Suppressor macrophage treated with lipopolysaccharide for 1 hour (primary cell): ENCODE results near the gene NOS1.
"Not testable (repeated sequence)": the region's sequence is repeated elsewhere in the genome, so short reads cannot be mapped to it uniquely, and the experiment has no call there.

Experiments used
- DNase-seq, 3 donors: peaks; one replicate each; pipeline ENCODE4 v3.0.0-alpha.2; 2020 to 2022

Gene NOS1

GRCh38 chr12:117243488-117243887 is 117.9 kb downstream of the NOS1 start:
- no peak for DNase-seq

- no peak for DNase-seq
These were observed 119.7 kb downstream of the NOS1 start for GRCh38 chr12:117241697-117242096.

GRCh38 chr12:117240081-117240755 is 121.2 kb downstream of the NOS1 start:
- DNase-seq = no peak

GRCh38 chr12:117236456-117237001 is 124.9 kb downstream of the NOS1 start:
- peak; percentile 69 to 91 (median 79) for DNase-seq

- no peak for DNase-seq
These were observed 126.2 kb downstream of the NOS1 start for GRCh38 chr12:117235261-117235660.

GRCh38 chr12:117234441-117234840 is 127.0 kb downstream of the NOS1 start:
- DNase-seq = no peak

- no peak for DNase-seq
These were observed 129.7 kb downstream of the NOS1 start for GRCh38 chr12:117231750-117232149.

- DNase-seq = no peak
These were observed 133.2 kb downstream of the NOS1 start for GRCh38 chr12:117228239-117228638.

- no peak for DNase-seq
These were observed 134.3 kb downstream of the NOS1 start for GRCh38 chr12:117227000-117227653.

GRCh38 chr12:117226505-117226904 is 134.9 kb downstream of the NOS1 start:
- DNase-seq = no peak

- no peak for DNase-seq
These were observed 136.2 kb downstream of the NOS1 start for GRCh38 chr12:117225179-117225578.

- DNase-seq = not testable (repeated sequence)
These were observed 140.5 kb downstream of the NOS1 start for GRCh38 chr12:117220947-117221346.

GRCh38 chr12:117218149-117218548 is 143.3 kb downstream of the NOS1 start:
- no peak for DNase-seq

- DNase-seq = no peak
These were observed 144.7 kb downstream of the NOS1 start for GRCh38 chr12:117216686-117217085.

GRCh38 chr12:117214797-117215196 is 146.6 kb downstream of the NOS1 start:
- DNase-seq = peak in 1 of 3 donors; percentile 6

- DNase-seq = no peak
These were observed 148.1 kb downstream of the NOS1 start for GRCh38 chr12:117213295-117213808.

GRCh38 chr12:117212563-117213190 is 148.7 kb downstream of the NOS1 start:
- DNase-seq = peak; percentile 72 to 81 (median 79)

GRCh38 chr12:117210266-117210918 is 151.0 kb downstream of the NOS1 start:
- no peak for DNase-seq

- no peak for DNase-seq
These were observed 151.8 kb downstream of the NOS1 start for GRCh38 chr12:117209626-117210025.

GRCh38 chr12:117208811-117209455 is 152.5 kb downstream of the NOS1 start:
- DNase-seq = no peak

- DNase-seq = no peak
These were observed 153.2 kb downstream of the NOS1 start for GRCh38 chr12:117208206-117208605.

- no peak for DNase-seq
These were observed 153.8 kb downstream of the NOS1 start for GRCh38 chr12:117207675-117208074.

- no peak for DNase-seq
These were observed 158.9 kb downstream of the NOS1 start for GRCh38 chr12:117202556-117202955.
